Measurements from ENCODE around the gene P2RX3.

The P2RX3 gene

DNA sequence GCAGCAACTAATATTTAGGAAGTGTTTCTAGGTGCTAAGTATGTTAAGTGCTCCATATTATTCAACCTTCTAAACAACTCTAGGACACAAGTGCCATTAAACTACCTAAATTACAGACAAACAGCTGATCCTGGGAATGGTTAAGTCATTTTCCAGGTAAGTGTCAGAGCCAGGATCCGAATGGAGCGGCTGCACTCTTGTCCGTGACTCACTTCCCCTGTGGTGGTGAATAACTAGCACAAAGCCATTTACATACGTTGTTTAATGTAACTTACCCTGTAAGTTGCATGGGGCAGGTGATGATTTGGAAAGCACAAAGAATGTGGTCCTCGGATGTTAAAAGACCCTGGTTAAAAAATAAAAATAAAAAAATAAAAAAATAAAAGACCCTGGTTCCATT, 61.1 kb downstream of the P2RX3 start:
- TF ChIP-seq POLR2AphosphoS5 (IDR thresholded peaks at IDR 0.05; ENCODE audit: low read depth, low read length) (no peak), TAF1 (IDR thresholded peaks at IDR 0.05; ENCODE audit: borderline replicate concordance, insufficient read depth, low read length) (no peak), REST (IDR thresholded peaks at IDR 0.05; ENCODE audit: insufficient read depth in 1 of 2, low read depth in 2 of 2, low read length in 2 of 2) (no peak), FOXP2 (optimal IDR thresholded peaks at IDR 0.05; ENCODE audit: borderline replicate concordance, extremely low read depth, extremely low read length, insufficient read depth) (no peak), SIN3A (IDR thresholded peaks at IDR 0.05; ENCODE audit: borderline replicate concordance, insufficient read depth, low read length) (no peak)

DNA sequence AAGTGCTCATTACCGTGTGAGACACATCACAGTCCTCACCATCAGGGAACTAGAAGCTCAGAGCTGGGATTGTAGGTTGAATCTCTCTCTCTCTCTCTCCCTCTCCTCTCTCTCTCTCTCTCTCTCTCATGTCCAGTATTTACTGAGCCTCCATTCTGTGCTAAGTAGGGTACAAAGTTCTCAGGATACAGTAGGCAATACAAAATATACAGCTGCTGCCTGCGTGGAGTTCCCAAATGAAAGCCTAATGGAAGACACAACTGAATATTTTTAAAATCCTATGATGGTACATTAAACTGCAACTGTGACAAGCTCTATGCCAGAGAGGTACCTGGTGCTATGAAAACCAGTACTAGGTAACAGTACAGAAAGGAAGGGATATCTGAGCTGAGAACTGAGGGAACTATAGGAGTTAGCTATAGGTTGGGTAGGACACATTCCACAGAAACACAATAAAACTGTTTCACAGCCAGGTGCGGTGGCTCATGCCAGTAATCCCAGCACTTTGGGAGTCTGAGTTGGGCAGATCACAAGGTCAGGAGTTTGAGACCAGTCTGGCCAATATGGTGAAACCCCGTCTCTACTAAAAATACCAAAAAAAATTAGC, 61.9 kb downstream of the P2RX3 start:
- TF ChIP-seq TAF1 (IDR thresholded peaks at IDR 0.05; ENCODE audit: borderline replicate concordance, insufficient read depth, low read length) (no peak), POLR2AphosphoS5 (IDR thresholded peaks at IDR 0.05; ENCODE audit: low read depth, low read length) (no peak), FOXP2 (optimal IDR thresholded peaks at IDR 0.05; ENCODE audit: borderline replicate concordance, extremely low read depth, extremely low read length, insufficient read depth) (no peak), SIN3A (IDR thresholded peaks at IDR 0.05; ENCODE audit: borderline replicate concordance, insufficient read depth, low read length) (no peak), REST (IDR thresholded peaks at IDR 0.05; ENCODE audit: insufficient read depth in 1 of 2, low read depth in 2 of 2, low read length in 2 of 2) (no peak)

- TF ChIP-seq FOXP2 (optimal IDR thresholded peaks at IDR 0.05; ENCODE audit: borderline replicate concordance, extremely low read depth, extremely low read length, insufficient read depth): no peak
- TF ChIP-seq REST (IDR thresholded peaks at IDR 0.05; ENCODE audit: insufficient read depth in 1 of 2, low read depth in 2 of 2, low read length in 2 of 2): no peak
- no peak for TF ChIP-seq POLR2AphosphoS5 (IDR thresholded peaks at IDR 0.05; ENCODE audit: low read depth, low read length)
- no peak for TF ChIP-seq SIN3A (IDR thresholded peaks at IDR 0.05; ENCODE audit: borderline replicate concordance, insufficient read depth, low read length)
- TF ChIP-seq TAF1 (IDR thresholded peaks at IDR 0.05; ENCODE audit: borderline replicate concordance, insufficient read depth, low read length): no peak
These were observed 64.2 kb downstream of the P2RX3 start for GRCh38 chr11:57402188-57403002.

DNA sequence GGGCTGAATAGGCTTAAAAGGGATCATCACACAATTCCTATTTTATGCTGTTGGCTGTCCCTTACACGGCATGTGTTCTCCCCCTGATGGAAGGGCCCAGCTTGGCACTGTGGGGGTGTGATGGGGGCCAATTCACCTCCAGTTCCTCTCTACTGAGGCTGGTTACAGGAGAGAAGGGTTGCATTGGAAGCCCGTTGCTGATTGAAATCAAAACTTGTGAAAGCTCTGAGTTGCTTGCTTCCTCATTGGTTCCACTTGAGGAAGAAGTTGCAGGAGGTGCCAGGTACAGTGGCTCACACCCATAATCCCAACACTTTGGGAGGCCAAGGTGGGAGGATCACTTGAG, 65.6 kb downstream of the P2RX3 start:
- no peak for TF ChIP-seq TAF1 (IDR thresholded peaks at IDR 0.05; ENCODE audit: borderline replicate concordance, insufficient read depth, low read length)
- TF ChIP-seq SIN3A (IDR thresholded peaks at IDR 0.05; ENCODE audit: borderline replicate concordance, insufficient read depth, low read length): no peak
- TF ChIP-seq POLR2AphosphoS5 (IDR thresholded peaks at IDR 0.05; ENCODE audit: low read depth, low read length): no peak
- TF ChIP-seq FOXP2 (optimal IDR thresholded peaks at IDR 0.05; ENCODE audit: borderline replicate concordance, extremely low read depth, extremely low read length, insufficient read depth): no peak
- TF ChIP-seq REST (IDR thresholded peaks at IDR 0.05; ENCODE audit: insufficient read depth in 1 of 2, low read depth in 2 of 2, low read length in 2 of 2): no peak

Data from PFSK-1 (cell line).